ENCODE measurements around the gene ZNF469.

ZNF469 gene

GRCh38 chr16:88361775-88362174, 21.0 kb upstream of the ZNF469 start:
- TF ChIP-seq POLR2AphosphoS5 (IDR thresholded peaks at IDR 0.05; ENCODE audit: borderline replicate concordance, low read depth, low read length), result no peak
- no peak for TF ChIP-seq FOXP2 (optimal IDR thresholded peaks at IDR 0.05; ENCODE audit: control extremely low read depth, extremely low read length, insufficient read depth)
- no peak for TF ChIP-seq EZH2 (IDR thresholded peaks at IDR 0.05)
- H3K9ac ChIP-seq (ENCODE audit: insufficient read length), result no peak overlapping the region
- H3K36me3 ChIP-seq (ENCODE audit: insufficient read depth, low read length), result no peaks in the 10 kb centered on the region
- no peaks in the 10 kb centered on the region for H3K9me3 ChIP-seq (ENCODE audit: low read depth, low read length)
- H3K27ac ChIP-seq, result no peak overlapping the region
- no peak overlapping the region for H3K4me3 ChIP-seq
- DNase-seq (ENCODE audit: low read depth, low spot score), result no peak

- no peak for DNase-seq (ENCODE audit: low read depth, low spot score)
- H3K9me3 ChIP-seq (ENCODE audit: low read depth, low read length), result no peaks in the 10 kb centered on the region
- TF ChIP-seq POLR2AphosphoS5 (IDR thresholded peaks at IDR 0.05; ENCODE audit: borderline replicate concordance, low read depth, low read length) (no peak), FOXP2 (optimal IDR thresholded peaks at IDR 0.05; ENCODE audit: control extremely low read depth, extremely low read length, insufficient read depth) (no peak), EZH2 (IDR thresholded peaks at IDR 0.05) (no peak)
- no peak overlapping the region for H3K9ac ChIP-seq (ENCODE audit: insufficient read length)
- H3K4me3 ChIP-seq, result no peak overlapping the region
- H3K36me3 ChIP-seq (ENCODE audit: insufficient read depth, low read length), result no peaks in the 10 kb centered on the region
- H3K27ac ChIP-seq, result no peak overlapping the region
Measured at GRCh38 chr16:88363239-88363891, 19.4 kb upstream of the ZNF469 start.

- H3K36me3 ChIP-seq (ENCODE audit: insufficient read depth, low read length), result no peaks in the 10 kb centered on the region
- no peaks in the 10 kb centered on the region for H3K9me3 ChIP-seq (ENCODE audit: low read depth, low read length)
- no peak overlapping the region for H3K4me3 ChIP-seq
- TF ChIP-seq EZH2 (IDR thresholded peaks at IDR 0.05), result no peak
- H3K27ac ChIP-seq, result no peak overlapping the region
- no peak overlapping the region for H3K9ac ChIP-seq (ENCODE audit: insufficient read length)
- no peak for DNase-seq (ENCODE audit: low read depth, low spot score)
Measured at GRCh38 chr16:88365244-88365865, 17.4 kb upstream of the ZNF469 start.

- no peaks in the 10 kb centered on the region for H3K36me3 ChIP-seq (ENCODE audit: insufficient read depth, low read length)
- no peaks in the 10 kb centered on the region for H3K9me3 ChIP-seq (ENCODE audit: low read depth, low read length)
- H3K9ac ChIP-seq (ENCODE audit: insufficient read length), result no peak overlapping the region
- no peak overlapping the region for H3K27ac ChIP-seq
- no peak for DNase-seq (ENCODE audit: low read depth, low spot score)
- no peak overlapping the region for H3K4me3 ChIP-seq
- TF ChIP-seq POLR2AphosphoS5 (IDR thresholded peaks at IDR 0.05; ENCODE audit: borderline replicate concordance, low read depth, low read length) (no peak), FOXP2 (optimal IDR thresholded peaks at IDR 0.05; ENCODE audit: control extremely low read depth, extremely low read length, insufficient read depth) (no peak), EZH2 (IDR thresholded peaks at IDR 0.05) (no peak)
Measured at GRCh38 chr16:88366032-88366703, 16.6 kb upstream of the ZNF469 start.

GRCh38 chr16:88366704-88367047, 16.1 kb upstream of the ZNF469 start:
- TF ChIP-seq POLR2AphosphoS5 (IDR thresholded peaks at IDR 0.05; ENCODE audit: borderline replicate concordance, low read depth, low read length) (no peak), EZH2 (IDR thresholded peaks at IDR 0.05) (no peak), FOXP2 (optimal IDR thresholded peaks at IDR 0.05; ENCODE audit: control extremely low read depth, extremely low read length, insufficient read depth) (no peak)
- H3K36me3 ChIP-seq (ENCODE audit: insufficient read depth, low read length), result no peaks in the 10 kb centered on the region
- no peak for DNase-seq (ENCODE audit: low read depth, low spot score)
- H3K27ac ChIP-seq, result no peak overlapping the region
- H3K9me3 ChIP-seq (ENCODE audit: low read depth, low read length), result no peaks in the 10 kb centered on the region
- H3K9ac ChIP-seq (ENCODE audit: insufficient read length), result no peak overlapping the region
- H3K4me3 ChIP-seq, result no peak overlapping the region

GRCh38 chr16:88367560-88367959, 15.2 kb upstream of the ZNF469 start:
- Histone ChIP-seq H3K9ac (ENCODE audit: insufficient read length) (no peak overlapping the region), H3K36me3 (ENCODE audit: insufficient read depth, low read length) (no peaks in the 10 kb centered on the region), H3K27ac (no peak overlapping the region), H3K9me3 (ENCODE audit: low read depth, low read length) (no peaks in the 10 kb centered on the region), H3K4me3 (no peak overlapping the region)
- TF ChIP-seq EZH2 (IDR thresholded peaks at IDR 0.05), result no peak
- no peak for TF ChIP-seq POLR2AphosphoS5 (IDR thresholded peaks at IDR 0.05; ENCODE audit: borderline replicate concordance, low read depth, low read length)
- TF ChIP-seq FOXP2 (optimal IDR thresholded peaks at IDR 0.05; ENCODE audit: control extremely low read depth, extremely low read length, insufficient read depth), result no peak
- no peak for DNase-seq (ENCODE audit: low read depth, low spot score)

- TF ChIP-seq POLR2AphosphoS5 (IDR thresholded peaks at IDR 0.05; ENCODE audit: borderline replicate concordance, low read depth, low read length), result no peak
- TF ChIP-seq FOXP2 (optimal IDR thresholded peaks at IDR 0.05; ENCODE audit: control extremely low read depth, extremely low read length, insufficient read depth), result no peak
- TF ChIP-seq EZH2 (IDR thresholded peaks at IDR 0.05), result no peak
- DNase-seq (ENCODE audit: low read depth, low spot score), result no peak
- no peaks in the 10 kb centered on the region for H3K36me3 ChIP-seq (ENCODE audit: insufficient read depth, low read length)
- H3K27ac ChIP-seq, result no peak overlapping the region
- H3K9me3 ChIP-seq (ENCODE audit: low read depth, low read length), result no peaks in the 10 kb centered on the region
- H3K4me3 ChIP-seq, result no peak overlapping the region
- H3K9ac ChIP-seq (ENCODE audit: insufficient read length), result no peak overlapping the region
Measured at GRCh38 chr16:88368036-88368435, 14.7 kb upstream of the ZNF469 start.

GRCh38 chr16:88368994-88369393, 13.8 kb upstream of the ZNF469 start:
- Histone ChIP-seq H3K9me3 (ENCODE audit: low read depth, low read length) (no peaks in the 10 kb centered on the region), H3K27ac (no peak overlapping the region), H3K9ac (ENCODE audit: insufficient read length) (no peak overlapping the region), H3K4me3 (no peak overlapping the region), H3K36me3 (ENCODE audit: insufficient read depth, low read length) (no peaks in the 10 kb centered on the region)
- DNase-seq (ENCODE audit: low read depth, low spot score), result no peak
- TF ChIP-seq EZH2 (IDR thresholded peaks at IDR 0.05), result no peak
- TF ChIP-seq POLR2AphosphoS5 (IDR thresholded peaks at IDR 0.05; ENCODE audit: borderline replicate concordance, low read depth, low read length), result no peak
- no peak for TF ChIP-seq FOXP2 (optimal IDR thresholded peaks at IDR 0.05; ENCODE audit: control extremely low read depth, extremely low read length, insufficient read depth)

All from SK-N-MC (cell line).